Mesodermal cell (in vitro differentiated cells): ENCODE results near the gene OR52M1. TPM values are rescaled to one million over a fixed set of nuclear protein-coding genes. Genes with fewer than 3 reads are reported as not detected.

Experiments
- H3K27ac ChIP-seq: 2 replicates; pipeline ENCODE4 v1.7.0; 2013; ENCODE audit warnings: mild to moderate bottlenecking, low read depth, low read length, moderate library complexity; ENCODE audit not compliant: severe bottlenecking
- H3K36me3 ChIP-seq: 2 replicates; pipeline ENCODE4 v1.7.1; 2013; ENCODE audit warnings: mild to moderate bottlenecking, low read length, moderate library complexity; ENCODE audit not compliant: control insufficient read depth, insufficient read depth
- H3K4me1 ChIP-seq: one replicate; pipeline ENCODE4 v1.7.1; 2013; ENCODE audit warnings: mild to moderate bottlenecking, low read length; ENCODE audit not compliant: insufficient read depth, control insufficient read depth, poor library complexity, severe bottlenecking
- H3K4me3 ChIP-seq: 2 replicates; pipeline ENCODE4 v1.7.0; 2013; ENCODE audit warnings: low read length, control low read depth, mild to moderate bottlenecking; ENCODE audit not compliant: insufficient read depth, poor library complexity, severe bottlenecking; ENCODE audit errors: extremely low read depth
- H3K9me3 ChIP-seq: 2 replicates; pipeline ENCODE4 v1.7.1; 2013; ENCODE audit warnings: mild to moderate bottlenecking, low read length, moderate library complexity; ENCODE audit not compliant: control insufficient read depth
- WGBS, 2 experiments: methylation state at CpG; one replicate each; pipeline ENCODE4 v1.1.5; 2013; ENCODE audit warnings: missing lambda C conversion rate in 2 of 2; ENCODE audit not compliant: insufficient coverage in 2 of 2; 5-methylcytosine and 5-hydroxymethylcytosine counted together
- polyA plus RNA-seq, 2 experiments: library from polyadenylated mRNA; stranded (reverse); fragments of 50-300 nt; gene quantifications; one replicate each; pipeline ENCODE4 v1.2.3, GENCODE V29; 2013

The OR52M1 gene
- polyA plus RNA-seq (2013, experiment 1 of 2): not detected
- not detected for polyA plus RNA-seq (2013, experiment 2 of 2)

- no peaks in the 10 kb centered on the region for H3K36me3 ChIP-seq
- no peaks in the 10 kb centered on the region for H3K4me1 ChIP-seq
- WGBS, 2 experiments: 95% methylated on average over 3 of the region's 5 CpGs; no CpG with 5 or more reads in 1 of the 2 experiments
- no peaks in the 10 kb centered on the region for H3K9me3 ChIP-seq
- H3K27ac ChIP-seq: no peak within 1 kb of the TSS
- no peak within 1 kb of the TSS for H3K4me3 ChIP-seq
Observed at GRCh38 chr11:4544891-4545290, at the start of gene OR52M1. Gene OR52M1 (plus strand): TSS chr11:4545191. CDS start chr11:4545191, 0 bp downstream.

- no peak overlapping the region for H3K4me3 ChIP-seq
- H3K36me3 ChIP-seq: no peaks in the 10 kb centered on the region
- no peak overlapping the region for H3K27ac ChIP-seq
- H3K9me3 ChIP-seq: no peaks in the 10 kb centered on the region
- WGBS, 2 experiments: 85% methylated on average over 2 of the region's 7 CpGs; no CpG with 5 or more reads in 1 of the 2 experiments
- H3K4me1 ChIP-seq: no peaks in the 10 kb centered on the region
Observed at GRCh38 chr11:4495487-4495886, 49.5 kb upstream of the OR52M1 start.

GRCh38 chr11:4495986-4496385 is 49.0 kb upstream of the OR52M1 start:
- Histone ChIP-seq H3K27ac (no peak overlapping the region), H3K36me3 (no peaks in the 10 kb centered on the region), H3K9me3 (no peaks in the 10 kb centered on the region), H3K4me3 (no peak overlapping the region), H3K4me1 (no peaks in the 10 kb centered on the region)
- WGBS, 2 experiments: 85 to 87% methylated on average over 2 to 5 of the region's 6 CpGs

- no peak overlapping the region for H3K27ac ChIP-seq
- no peak overlapping the region for H3K4me3 ChIP-seq
- no peaks in the 10 kb centered on the region for H3K36me3 ChIP-seq
- H3K9me3 ChIP-seq: no peaks in the 10 kb centered on the region
- no peaks in the 10 kb centered on the region for H3K4me1 ChIP-seq
- 93 to 94% methylated on average over 14 to 15 of the region's 15 CpGs for WGBS, 2 experiments
Observed at GRCh38 chr11:4496557-4497248, 48.3 kb upstream of the OR52M1 start.

- Histone ChIP-seq H3K4me1 (no peaks in the 10 kb centered on the region), H3K9me3 (no peaks in the 10 kb centered on the region), H3K36me3 (no peaks in the 10 kb centered on the region), H3K4me3 (no peak overlapping the region), H3K27ac (no peak overlapping the region)
- WGBS, 2 experiments: 76 to 83% methylated on average over 2 of the region's 2 CpGs
Observed at GRCh38 chr11:4508886-4509285, 36.1 kb upstream of the OR52M1 start.

- no peak overlapping the region for H3K4me3 ChIP-seq
- H3K36me3 ChIP-seq: no peaks in the 10 kb centered on the region
- no peak overlapping the region for H3K27ac ChIP-seq
- no peaks in the 10 kb centered on the region for H3K9me3 ChIP-seq
- WGBS, 2 experiments: 84 to 91% methylated on average over 4 to 5 of the region's 5 CpGs
- H3K4me1 ChIP-seq: no peaks in the 10 kb centered on the region
Observed at GRCh38 chr11:4511282-4512245, 33.4 kb upstream of the OR52M1 start.

GRCh38 chr11:4514196-4514595 is 30.8 kb upstream of the OR52M1 start:
- H3K4me3 ChIP-seq: no peak overlapping the region

GRCh38 chr11:4522339-4522738 is 22.7 kb upstream of the OR52M1 start:
- H3K27ac ChIP-seq: no peak overlapping the region
- no peaks in the 10 kb centered on the region for H3K36me3 ChIP-seq
- H3K9me3 ChIP-seq: no peaks in the 10 kb centered on the region
- no peak overlapping the region for H3K4me3 ChIP-seq
- WGBS, 2 experiments: 64 to 100% methylated on average over 1 to 2 of the region's 2 CpGs
- no peaks in the 10 kb centered on the region for H3K4me1 ChIP-seq

More at GRCh38 chr11:4514196-4514595, 30.8 kb upstream of the OR52M1 start:
- H3K27ac ChIP-seq: no peak overlapping the region
- no peaks in the 10 kb centered on the region for H3K4me1 ChIP-seq
- H3K9me3 ChIP-seq: no peaks in the 10 kb centered on the region
- no CpG with 5 or more reads among the region's 1 CpG for WGBS, 2 experiments
- H3K36me3 ChIP-seq: no peaks in the 10 kb centered on the region

GRCh38 chr11:4522752-4523151 is 22.2 kb upstream of the OR52M1 start:
- H3K4me1 ChIP-seq: no peaks in the 10 kb centered on the region
- H3K36me3 ChIP-seq: no peaks in the 10 kb centered on the region
- WGBS, 2 experiments: 89% methylated on average over 4 of the region's 6 CpGs
- no peak overlapping the region for H3K4me3 ChIP-seq
- no peak overlapping the region for H3K27ac ChIP-seq
- H3K9me3 ChIP-seq: no peaks in the 10 kb centered on the region

- H3K27ac ChIP-seq: no peak overlapping the region
- H3K4me3 ChIP-seq: no peak overlapping the region
- WGBS, 2 experiments: no CpG with 5 or more reads among the region's 1 CpG
- H3K4me1 ChIP-seq: no peaks in the 10 kb centered on the region
- H3K36me3 ChIP-seq: no peaks in the 10 kb centered on the region
- no peaks in the 10 kb centered on the region for H3K9me3 ChIP-seq
Observed at GRCh38 chr11:4523666-4524065, 21.3 kb upstream of the OR52M1 start.
